NCI-H146 treated with DMSO at 0.1 percent for 48 hours (cell line): ENCODE measurements around the gene ERBB2.

Experiments
- DNase-seq: peaks from one replicate; lab custom pipeline; 2025; ENCODE audit not compliant: unreplicated experiment; lab: John Stamatoyannopoulos, UW

ERBB2 gene

DNA sequence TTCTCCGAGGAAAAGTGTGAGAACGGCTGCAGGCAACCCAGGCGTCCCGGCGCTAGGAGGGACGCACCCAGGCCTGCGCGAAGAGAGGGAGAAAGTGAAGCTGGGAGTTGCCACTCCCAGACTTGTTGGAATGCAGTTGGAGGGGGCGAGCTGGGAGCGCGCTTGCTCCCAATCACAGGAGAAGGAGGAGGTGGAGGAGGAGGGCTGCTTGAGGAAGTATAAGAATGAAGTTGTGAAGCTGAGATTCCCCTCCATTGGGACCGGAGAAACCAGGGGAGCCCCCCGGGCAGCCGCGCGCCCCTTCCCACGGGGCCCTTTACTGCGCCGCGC, at the start of gene ERBB2:
TSS of gene ERBB2 (plus strand) at position 247 of the 330 bp plus-strand sequence. CDS start 175 bp downstream, outside the sequence.
- DNase-seq = no peak

DNA sequence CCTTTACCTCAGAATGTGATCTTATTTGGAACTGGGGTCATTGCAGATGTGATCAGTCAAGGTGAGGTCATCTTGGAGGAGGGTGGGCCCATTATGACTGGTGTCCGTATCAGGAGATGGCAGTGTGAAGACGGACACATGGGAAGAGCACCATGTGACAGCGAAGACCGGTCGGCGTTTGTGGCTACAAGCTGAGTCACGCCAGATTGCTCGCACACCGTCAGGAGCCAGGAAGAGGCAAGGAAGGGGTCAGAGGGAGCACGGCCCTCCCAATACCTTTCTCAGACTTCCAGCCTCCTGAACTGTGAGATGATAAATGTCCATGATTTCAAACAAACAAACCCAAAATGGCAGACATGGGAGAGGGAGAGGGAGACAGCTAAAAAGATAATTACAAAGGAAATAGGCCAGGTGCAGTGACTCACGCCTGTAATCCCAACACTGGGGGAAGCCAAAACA, 49.7 kb upstream of the ERBB2 start:
- peak; percentile 18 for DNase-seq

DNA sequence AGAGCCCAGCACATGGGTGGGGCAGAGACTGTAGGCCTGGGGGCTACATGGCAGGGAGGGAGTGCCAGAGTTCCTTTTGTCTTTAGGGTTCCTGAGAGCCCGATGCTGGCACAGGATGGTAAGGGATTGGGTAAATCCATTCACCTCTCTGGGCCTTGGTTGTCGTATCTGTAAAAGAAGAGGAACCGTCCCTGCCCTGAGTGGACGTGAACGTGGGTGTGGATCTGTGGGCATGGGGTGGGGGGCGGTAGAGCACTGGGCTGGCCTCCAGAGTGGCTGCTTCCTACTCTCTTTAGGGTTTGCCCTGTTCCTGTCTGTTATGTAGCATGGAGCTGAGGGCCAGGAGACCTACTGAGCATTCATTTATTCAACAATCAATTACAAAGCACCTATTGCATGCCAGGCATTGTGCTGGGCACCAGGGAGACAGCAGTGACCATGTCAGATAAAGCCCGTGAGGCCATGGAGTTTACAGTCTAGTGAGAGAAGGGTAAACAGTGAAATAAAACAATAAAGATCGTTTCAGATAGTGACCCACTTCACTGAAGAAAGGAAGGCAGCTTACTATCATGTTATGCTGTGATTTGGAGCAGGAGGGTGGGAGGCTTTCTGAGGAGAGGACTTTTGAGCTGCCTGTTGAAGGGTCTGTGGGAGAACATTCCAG, 47.8 kb upstream of the ERBB2 start:
- DNase-seq = no peak

DNA sequence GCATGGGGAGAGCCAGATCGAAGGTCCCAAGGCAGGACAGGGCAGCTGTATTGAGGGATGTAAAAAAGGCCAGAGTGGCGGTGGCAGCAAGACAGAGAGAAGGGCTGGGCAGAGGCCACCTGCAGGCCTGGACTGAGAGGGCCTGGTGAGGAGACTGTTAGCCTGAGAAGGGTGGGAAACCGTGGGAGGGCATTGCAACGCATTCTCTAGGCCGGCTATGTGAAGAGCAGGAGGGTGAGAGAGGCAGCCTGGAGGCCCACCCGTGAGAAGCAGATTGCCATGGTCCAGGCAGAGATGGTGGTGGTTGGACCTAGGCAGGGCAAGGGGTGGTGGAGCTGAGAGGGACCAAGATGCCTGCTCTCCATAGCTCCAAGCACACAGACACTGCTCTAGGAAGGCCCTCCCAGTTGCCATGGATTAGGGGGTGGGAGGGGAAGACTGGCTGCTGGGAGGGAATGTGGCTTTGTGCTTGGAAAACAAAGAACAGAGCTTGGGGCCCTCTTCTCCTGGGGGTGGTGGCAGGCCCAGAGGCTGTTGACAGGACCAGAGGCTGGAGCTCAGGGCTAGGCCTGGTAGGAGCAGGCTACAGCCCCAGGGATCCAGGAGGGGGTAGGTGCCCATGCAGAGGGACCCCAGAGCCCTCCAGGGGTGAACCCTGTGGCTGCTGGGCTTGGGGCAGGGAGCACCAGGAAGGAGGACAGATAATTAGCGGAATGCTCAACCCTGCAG, 47.1 kb upstream of the ERBB2 start:
- DNase-seq = no peak

DNA sequence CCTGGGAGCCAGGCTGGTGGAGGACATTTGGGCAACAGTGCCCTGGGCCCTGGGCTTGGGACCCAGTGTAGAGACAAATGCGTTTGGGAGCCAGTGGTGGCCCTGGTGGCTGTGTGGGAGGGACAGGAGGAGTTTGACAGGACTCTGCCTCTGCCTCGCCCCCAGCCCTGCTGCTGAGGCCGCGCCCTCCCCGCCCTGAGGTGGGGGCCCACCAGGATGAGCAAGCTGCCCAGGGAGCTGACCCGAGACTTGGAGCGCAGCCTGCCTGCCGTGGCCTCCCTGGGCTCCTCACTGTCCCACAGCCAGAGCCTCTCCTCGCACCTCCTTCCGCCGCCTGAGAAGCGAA, 46.6 kb upstream of the ERBB2 start:
- DNase-seq = no peak

DNA sequence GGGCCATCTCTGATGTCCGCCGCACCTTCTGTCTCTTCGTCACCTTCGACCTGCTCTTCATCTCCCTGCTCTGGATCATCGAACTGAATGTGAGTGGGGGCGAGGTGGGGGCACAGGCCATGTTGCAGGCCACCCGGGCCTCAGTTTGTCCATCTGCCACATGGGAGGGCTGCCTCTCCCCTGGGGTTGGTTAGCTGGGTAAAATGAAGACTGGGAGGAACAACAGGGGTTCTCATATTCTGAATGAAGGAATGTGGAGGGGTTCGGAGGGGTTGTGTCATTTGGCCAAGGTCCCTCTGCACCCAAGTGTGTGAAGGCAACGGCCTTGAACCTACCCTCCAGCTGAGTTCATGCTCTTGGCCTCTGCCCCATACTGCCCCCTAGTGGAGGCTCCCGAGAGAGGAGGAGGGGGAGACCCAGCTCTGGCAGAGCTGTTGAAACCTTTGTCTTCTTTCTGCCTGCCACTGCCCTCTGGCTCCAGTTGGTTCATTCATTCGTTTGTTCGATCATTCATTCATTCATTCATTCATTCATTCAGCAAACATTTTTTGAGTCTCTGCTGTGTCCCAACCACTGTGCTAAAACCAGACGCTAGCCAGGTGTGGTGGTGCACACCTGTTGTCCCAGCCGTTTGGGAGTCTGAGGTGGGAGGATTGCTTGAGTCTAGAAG, 46.1 kb upstream of the ERBB2 start:
- no peak for DNase-seq

DNA sequence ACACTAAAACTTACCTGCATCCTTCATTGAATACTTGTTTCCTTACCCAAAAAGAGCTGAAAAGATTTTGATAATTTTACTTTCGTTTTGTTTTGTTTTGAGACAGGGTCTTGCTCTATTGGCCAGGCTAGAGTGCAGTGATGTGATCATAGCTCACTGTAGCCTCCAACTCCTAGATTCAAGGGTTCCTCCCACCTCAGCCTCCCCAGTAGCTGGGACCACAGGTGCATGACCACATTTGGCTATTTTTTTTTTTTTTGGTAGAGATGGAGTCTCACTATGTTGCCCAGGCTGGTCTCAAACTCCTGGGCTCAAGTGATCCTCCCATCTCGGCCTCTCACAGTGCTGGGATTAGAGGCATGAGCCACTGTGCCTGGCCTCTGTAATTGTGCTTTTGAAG, 44.8 kb upstream of the ERBB2 start:
- no peak for DNase-seq

DNA sequence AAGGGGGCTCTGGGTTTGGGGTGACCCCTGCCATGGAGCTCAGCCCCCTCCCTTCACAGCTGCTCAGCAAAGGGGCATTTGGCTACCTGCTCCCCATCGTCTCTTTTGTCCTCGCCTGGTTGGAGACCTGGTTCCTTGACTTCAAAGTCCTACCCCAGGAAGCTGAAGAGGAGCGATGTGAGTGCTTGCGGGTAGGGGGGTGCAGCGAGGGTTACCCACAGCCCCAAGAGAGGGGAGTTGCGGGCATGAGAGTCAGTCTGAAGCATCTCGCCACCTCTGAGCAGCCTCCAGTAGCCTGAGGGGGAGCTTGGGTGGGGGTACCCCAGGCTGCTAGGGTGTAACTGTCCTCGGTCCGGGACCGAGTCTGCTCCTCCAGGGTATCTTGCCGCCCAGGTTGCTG, 41.5 kb upstream of the ERBB2 start:
- DNase-seq = no peak

DNA sequence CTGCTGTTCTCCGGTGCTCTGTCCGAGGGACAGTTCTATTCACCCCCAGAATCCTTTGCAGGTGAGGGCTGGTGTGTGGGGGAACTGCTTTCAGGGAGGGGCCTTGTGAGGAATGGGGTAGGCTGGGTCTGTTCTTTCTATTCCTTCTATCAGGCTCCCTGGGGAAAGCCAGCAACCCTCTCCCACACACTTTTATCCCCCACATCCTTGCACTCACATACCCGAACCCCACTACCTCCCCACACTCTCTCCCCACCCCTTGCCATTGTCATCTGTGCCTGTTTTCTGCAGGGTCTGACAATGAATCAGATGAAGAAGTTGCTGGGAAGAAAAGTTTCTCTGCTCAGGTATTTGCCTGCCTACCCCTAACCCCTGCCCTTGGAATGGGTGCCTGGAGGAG, 41.1 kb upstream of the ERBB2 start:
- no peak for DNase-seq

DNA sequence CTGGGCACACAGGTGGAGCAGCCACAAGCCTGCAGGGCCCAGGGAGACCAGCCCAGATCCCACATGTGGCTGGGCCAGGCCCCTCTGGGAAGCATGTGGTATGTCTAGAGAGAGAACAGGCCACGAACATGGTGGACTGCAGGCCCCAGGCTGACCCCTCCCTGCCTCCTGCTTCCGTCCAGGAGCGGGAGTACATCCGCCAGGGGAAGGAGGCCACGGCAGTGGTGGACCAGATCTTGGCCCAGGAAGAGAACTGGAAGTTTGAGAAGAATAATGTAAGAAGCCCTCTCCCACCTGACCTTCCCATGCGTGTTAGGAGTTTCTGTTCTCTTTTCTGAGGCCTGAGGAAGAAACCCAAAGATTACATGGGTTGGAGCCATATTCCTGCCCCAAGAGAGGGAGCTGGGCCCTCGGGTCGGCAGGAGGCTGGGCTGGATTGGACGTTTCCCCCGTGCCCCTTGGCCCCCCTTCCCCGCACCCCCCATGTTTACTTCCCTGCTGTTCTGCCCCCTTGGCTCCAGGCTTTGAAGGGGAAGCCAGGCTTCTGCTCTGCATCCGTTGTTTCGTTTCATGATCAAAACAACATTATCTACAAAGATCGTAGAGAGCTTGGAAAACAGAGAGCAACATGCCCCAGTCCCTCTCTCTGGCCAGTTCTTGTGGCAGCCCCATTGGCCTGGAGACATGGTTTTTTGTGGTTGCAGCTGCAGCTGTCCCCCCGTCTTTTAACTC, 40.4 kb upstream of the ERBB2 start:
- no peak for DNase-seq

DNA sequence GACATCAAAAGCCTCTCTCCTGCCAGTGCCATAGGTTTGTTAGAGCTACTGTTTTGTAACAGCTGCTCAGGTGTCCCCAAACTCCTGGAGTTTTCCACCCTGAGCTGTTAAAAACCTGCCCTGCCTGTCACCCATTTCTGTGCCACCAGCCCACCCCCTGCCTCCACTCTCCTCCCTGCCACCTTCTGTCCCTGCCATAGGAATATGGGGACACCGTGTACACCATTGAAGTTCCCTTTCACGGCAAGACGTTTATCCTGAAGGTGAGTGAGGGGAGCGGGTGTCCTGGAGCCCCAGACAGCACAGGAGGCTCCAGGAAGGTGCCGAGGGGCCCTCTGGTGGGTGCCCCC, 39.9 kb upstream of the ERBB2 start:
- no peak for DNase-seq

DNA sequence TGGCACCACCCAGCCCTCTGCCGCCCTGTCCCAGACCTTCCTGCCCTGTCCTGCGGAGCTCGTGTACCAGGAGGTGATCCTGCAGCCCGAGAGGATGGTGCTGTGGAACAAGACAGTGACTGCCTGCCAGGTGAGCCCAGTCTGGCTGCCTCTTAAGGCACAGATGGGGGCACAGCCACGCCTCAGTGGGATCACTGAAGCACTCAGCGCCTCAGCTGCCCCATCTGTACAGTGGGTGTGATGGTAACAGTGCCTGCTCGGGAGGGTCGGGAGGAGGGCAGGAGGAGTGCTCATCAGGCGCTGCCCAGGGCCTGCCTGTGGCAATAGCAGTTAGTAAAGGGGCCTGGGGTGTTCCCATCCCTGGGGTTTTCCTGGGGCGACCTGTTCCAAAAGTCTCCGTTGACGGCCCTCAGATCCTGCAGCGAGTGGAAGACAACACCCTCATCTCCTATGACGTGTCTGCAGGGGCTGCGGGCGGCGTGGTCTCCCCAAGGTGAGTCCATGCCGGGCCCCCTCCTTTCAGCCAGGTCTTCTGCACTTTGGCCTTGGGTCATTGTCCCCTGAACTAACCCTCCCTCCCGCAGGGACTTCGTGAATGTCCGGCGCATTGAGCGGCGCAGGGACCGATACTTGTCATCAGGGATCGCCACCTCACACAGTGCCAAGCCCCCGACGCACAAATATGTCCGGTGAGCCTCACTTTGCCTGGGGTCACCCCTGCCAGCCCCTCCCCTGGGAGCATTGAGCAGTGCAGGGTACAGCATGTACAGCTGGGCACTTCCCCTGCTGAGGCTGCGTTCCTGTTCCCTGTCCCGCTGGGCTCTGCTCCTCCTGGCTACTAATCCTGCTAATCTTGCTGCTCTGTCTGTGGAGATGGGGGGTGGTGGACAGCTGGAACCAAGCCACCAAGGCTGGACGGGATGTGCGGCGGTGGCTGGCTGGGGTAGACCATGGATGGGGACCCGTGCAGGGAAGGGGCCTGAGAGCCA, 39.2 kb upstream of the ERBB2 start:
- no peak for DNase-seq

DNA sequence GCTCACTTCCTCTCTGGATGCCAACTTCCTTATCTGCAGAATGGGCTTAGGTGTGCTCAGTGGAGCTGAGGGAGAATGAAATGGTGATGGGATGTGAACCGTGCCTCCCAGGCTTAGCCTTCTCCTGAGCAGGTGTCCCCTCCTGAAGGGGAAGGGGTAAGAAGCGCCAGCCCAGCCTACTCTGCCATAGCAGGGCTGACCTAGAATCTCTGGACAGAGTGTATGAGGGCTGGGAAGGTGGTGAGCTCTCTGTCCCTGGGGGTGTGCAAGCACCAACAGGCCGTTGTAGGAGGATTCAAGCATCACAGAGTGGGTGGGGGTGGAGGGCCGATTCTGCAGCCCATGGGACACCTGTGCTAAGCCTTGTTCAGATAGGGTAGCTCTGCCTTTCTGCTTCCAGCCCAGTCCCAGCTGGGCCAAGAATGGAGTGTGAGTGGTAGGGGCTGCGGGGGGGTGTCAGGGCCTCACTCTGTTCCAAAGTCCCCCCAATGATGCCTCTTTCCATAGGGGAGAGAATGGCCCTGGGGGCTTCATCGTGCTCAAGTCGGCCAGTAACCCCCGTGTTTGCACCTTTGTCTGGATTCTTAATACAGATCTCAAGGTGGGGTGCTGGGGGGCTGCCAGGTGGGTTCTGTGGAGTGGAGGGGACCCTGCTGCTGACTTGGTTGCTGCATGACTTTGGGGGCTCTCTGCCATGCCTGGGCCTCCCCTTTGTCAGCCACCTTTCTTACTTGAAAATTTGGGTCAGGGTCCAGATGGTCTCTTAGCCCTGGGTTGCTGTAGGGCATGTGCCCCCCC, 37.9 kb upstream of the ERBB2 start:
- DNase-seq = no peak

DNA sequence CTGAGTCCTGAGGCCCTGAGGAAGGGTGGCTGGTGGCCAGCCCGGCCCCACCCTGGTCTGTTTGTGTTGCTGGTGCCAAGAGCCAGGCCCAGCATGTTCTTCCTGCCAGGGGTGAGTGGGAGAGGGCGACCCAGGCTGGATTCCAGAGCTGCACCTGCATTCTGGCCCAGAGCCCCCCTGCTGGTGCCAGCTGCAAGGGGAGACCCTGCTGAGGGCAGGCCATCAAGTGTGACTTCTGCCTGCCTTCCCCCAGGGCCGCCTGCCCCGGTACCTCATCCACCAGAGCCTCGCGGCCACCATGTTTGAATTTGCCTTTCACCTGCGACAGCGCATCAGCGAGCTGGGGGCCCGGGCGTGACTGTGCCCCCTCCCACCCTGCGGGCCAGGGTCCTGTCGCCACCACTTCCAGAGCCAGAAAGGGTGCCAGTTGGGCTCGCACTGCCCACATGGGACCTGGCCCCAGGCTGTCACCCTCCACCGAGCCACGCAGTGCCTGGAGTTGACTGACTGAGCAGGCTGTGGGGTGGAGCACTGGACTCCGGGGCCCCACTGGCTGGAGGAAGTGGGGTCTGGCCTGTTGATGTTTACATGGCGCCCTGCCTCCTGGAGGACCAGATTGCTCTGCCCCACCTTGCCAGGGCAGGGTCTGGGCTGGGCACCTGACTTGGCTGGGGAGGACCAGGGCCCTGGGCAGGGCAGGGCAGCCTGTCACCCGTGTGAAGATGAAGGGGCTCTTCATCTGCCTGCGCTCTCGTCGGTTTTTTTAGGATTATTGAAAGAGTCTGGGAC, 37.1 kb upstream of the ERBB2 start:
- DNase-seq = no peak

DNA sequence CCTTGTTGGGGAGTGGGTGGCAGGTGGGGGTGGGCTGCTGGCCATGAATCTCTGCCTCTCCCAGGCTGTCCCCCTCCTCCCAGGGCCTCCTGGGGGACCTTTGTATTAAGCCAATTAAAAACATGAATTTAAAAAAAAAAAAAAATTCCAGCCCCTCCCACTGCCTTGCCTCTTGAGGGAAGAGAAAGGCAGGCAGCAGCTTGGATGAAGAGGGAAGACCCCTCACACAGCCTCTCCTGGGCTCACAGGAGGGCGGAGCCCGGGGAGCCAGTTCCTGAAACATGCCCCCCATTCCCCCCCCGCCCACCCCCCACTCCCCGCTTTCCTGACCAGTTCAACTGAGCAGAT, 36.5 kb upstream of the ERBB2 start:
- no peak for DNase-seq

DNA sequence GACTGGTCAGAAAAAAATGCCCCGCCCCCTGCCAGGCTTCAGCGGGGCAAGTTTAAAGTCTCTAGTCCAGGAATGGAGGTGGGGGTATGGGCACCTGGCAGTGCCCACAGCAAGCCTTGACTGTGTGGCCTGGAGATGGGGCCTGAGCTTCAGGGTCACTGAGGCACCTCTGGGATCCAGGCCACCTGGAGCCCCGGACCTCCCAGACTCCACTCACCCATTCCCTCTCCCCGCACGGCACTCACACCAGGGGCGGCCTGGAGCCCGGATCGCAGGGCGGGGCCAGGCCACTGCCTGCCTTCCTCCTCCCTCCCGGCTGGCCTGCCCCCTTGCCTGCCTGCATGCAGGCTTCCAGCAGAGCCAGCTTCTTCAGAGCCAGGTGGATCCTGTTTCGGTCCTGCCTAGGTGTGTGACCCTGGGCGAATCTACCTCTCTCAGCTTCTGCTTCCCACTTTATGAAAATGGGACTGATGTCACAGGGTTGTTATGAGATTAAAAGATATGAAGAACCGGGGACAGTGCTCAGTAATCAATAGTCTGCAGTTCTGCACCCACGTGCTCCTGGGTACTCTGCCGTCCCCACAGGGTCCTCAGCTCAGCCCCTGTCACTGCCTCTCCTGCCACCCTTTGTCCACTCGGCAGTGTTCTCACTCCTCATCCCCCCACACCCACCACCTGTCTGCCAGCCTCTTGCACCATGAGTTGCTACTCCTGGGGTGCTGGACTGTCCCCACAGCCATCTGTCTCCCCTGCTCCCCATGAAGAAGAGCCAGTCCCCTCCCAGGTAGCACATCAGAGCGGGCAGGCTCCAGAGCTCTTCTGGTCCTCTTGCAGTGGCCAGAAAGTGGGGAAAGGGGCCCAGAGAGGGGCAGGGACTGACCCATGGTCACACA, 35.9 kb upstream of the ERBB2 start:
- no peak for DNase-seq

DNA sequence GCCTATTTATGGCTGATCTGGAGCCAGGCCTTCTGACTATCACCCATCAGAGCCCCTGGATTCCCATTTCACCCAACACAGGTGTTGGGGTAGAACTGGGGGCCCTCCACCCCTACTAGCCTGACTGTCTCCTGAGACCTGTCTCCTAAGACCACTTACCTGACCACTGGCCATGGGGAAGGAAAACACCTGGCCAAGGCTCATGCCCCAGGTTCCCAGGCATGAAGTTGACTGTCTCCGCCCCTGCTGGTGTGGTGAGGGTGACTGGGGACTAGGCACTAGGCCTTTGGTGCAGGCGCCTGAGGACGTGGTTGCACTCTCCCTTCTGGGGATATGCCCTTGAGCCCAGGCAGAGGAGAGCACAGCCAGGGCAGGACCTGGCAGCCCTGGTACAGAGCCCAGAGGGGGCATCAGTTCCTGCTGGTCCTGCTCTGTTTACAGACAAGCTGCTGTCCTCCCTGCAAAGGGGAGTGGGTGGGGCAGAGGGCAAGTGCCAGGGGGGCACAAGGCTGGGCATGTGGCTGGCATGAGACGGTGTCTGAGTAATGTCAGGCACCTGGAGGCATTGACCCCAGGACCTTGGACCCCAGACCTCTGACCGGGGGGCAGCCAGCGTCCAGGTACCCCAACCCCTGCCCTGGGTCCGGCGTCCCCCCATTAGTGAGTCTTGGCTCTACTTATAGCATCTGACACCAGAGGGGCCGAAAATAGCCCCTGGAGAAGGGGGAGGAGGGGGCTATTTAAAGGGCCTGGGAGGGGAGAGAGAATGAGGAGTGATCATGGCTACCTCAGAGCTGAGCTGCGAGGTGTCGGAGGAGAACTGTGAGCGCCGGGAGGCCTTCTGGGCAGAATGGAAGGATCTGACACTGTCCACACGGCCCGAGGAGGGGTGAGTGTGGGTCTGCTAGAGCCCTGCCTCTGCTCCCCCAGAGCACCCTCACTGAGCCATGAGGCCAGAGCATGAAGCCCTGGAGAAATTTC, 35.0 kb upstream of the ERBB2 start, which contains the start of gene TCAP:
TSS of gene TCAP (plus strand) at position 769 of the 981 bp plus-strand sequence. CDS start at position 780, 11 bp downstream.
- no peak for DNase-seq
